ENCODE data around the gene OAF.

The OAF gene

DNA sequence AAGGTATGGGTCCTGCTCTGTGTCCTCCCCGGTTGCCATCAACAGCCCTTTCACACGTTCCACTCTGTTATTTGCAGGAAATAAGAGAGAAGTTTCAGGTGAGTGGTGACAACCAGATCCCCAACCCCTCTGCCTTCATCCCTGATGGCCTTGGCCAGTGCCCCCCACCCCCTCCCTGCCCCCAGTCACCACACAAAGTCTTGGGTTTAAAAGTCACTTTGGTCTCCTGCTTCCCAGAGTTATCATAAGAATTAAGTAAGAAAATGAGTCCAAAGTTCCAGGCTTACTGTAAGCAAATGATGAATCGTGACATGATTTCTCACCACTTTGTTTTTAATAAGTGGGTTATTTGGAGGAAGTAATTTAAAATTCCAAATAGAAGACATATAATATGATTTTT is 9.2 kb upstream of the OAF start:
- DNase-seq (ENCODE audit: low read depth in 2 of 2): no peak

- DNase-seq (ENCODE audit: low read depth in 2 of 2): no peak
Measured at GRCh38 chr11:120203626-120204025, 7.2 kb upstream of the OAF start.

DNA sequence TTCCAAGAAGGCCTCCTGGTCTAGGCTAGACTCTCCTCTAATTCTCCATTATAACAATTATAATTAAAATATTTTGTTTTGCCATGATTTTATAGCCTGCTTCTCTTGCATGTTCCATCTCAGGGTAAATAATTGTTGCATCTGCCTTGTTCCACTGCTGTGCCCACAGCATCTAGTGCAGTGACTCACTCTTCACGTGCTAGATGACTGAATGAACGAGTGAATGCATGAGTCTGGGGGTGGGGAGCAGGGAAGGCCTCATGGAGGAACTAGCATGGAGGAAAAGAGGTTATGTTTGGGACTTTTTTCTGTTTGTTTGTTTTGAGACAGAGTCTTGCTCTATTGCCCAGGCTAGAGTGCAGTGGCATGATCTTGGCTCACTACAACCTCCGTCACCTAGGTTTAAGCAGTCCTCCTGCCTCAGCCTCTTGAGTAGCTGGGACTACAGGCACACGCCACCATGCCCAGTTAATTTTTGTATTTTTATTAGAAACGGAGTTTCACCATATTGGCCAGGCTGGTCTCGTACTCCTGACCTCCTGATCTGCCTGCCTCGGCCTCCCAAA is 5.2 kb upstream of the OAF start:
- DNase-seq (ENCODE audit: low read depth in 2 of 2): no peak

DNA sequence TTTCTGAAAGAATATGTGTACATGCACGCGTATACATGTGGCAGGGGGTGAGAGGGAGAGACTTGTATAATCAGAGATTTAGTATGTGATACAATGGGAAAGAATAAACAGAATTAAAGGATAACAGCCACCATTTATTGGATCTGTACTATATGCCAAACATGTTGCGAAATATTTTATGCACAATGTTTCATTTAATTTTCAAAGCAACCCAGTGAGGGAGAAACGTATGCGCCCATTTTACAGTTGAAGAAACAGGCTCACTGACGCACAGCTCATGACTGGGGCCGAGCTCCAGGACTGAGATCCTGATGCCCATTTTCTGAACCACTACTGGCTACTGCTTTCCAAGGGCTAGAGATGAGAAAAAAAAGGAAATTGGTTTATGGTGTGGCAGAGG is 3.3 kb upstream of the OAF start:
- no peak for DNase-seq (ENCODE audit: low read depth in 2 of 2)

DNA sequence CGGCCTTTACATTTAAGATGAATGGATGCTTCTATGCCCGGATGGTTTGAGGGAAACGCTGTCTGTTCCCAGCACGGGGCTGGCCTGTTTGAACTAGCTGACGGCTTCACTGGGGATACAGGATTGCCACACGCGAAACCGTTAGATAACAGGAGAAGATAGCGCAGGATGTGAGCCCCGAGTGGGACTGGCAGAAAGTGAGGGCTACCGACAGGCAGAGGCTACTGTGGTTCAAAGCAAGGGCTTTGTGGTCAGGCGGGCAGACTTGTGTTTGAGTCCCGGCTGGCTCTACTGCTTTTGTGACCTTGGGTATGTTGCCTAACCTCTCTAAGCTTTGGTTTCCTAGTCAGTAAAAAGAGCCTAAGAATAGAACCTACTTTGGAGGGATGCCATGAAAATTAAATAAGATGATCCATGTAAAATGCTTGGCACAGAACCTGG is 2.8 kb upstream of the OAF start:
- no peak for DNase-seq (ENCODE audit: low read depth in 2 of 2)

- DNase-seq (ENCODE audit: low read depth in 2 of 2): no peak
Measured at GRCh38 chr11:120208777-120209176, 2.1 kb upstream of the OAF start.

- no peak for DNase-seq (ENCODE audit: low read depth in 2 of 2)
Measured at GRCh38 chr11:120209746-120210625, 846 bp upstream of the OAF start.

DNA sequence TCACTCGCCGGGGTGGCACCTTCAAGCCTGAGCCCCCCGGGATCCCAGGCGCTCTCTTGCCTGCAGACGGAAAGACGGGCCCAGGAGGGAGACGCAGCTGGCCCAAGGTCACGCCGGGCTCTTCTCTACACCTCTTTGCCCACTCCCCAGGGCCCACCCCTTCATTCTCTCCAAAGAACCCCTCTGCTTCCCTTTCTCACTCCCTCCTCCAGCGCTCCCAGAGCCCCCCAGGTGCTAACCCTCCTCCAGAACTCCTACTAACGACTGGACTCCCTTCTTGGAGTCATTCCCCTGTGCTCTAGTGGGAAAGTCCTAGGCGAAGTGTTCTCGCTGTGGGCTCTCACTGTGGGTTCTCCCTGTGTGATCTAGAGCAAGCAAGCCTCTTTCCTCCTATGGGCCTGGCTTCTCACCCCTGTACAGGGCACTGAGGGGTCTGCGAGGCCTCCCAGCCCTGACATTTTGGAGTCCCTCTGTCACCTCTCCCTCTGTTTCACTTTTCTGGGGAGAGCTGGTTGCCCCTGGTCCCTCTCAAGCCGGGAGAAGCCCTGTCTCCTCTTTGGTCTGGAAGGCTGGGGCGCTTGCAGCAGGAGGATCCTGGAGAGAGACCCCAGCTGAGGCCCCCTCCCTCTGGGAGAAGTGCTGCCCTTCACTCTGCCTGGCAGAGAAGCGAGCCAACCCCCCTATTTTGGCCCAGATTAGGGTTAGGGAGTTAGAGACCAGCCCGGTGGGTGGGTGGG is 858 bp downstream of the OAF start:
- no peak for DNase-seq (ENCODE audit: low read depth in 2 of 2)

- DNase-seq (ENCODE audit: low read depth in 2 of 2): no peak
Measured at GRCh38 chr11:120212259-120212878, 1.5 kb downstream of the OAF start.

GRCh38 chr11:120212926-120213325 is 2.1 kb downstream of the OAF start:
- no peak for DNase-seq (ENCODE audit: low read depth in 2 of 2)

DNA sequence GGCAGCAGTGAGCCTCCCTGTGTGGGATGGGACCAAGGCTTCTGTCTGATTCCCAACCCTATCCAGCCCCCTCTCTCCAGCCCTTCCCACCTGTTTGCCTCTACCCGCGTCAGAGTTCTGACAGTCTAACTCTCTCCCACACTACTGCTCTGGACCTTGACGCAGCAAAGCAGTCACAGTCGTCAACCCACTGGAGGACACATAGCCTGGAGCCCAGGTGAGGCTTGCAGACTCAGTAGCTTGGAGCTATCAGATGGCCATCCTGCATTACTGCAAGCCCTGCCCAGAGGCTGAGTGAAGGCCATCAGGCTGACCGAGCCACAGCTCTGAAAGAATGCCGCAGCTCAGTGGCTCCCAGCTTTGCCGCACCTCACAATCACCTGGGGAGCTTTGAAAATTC is 3.7 kb downstream of the OAF start:
- DNase-seq (ENCODE audit: low read depth in 2 of 2): no peak

GRCh38 chr11:120215634-120216033 is 4.8 kb downstream of the OAF start:
- DNase-seq (ENCODE audit: low read depth in 2 of 2): no peak

GRCh38 chr11:120216426-120217102 is 5.7 kb downstream of the OAF start:
- no peak for DNase-seq (ENCODE audit: low read depth in 2 of 2)

- no peak for DNase-seq (ENCODE audit: low read depth in 2 of 2)
Measured at GRCh38 chr11:120217526-120217925, 6.7 kb downstream of the OAF start.

GRCh38 chr11:120217941-120218694 is 7.3 kb downstream of the OAF start:
- no peak for DNase-seq (ENCODE audit: low read depth in 2 of 2)

GRCh38 chr11:120218695-120219033 is 7.8 kb downstream of the OAF start:
- no peak for DNase-seq (ENCODE audit: low read depth in 2 of 2)

GRCh38 chr11:120219232-120219937 is 8.6 kb downstream of the OAF start:
- no peak for DNase-seq (ENCODE audit: low read depth in 2 of 2)

DNA sequence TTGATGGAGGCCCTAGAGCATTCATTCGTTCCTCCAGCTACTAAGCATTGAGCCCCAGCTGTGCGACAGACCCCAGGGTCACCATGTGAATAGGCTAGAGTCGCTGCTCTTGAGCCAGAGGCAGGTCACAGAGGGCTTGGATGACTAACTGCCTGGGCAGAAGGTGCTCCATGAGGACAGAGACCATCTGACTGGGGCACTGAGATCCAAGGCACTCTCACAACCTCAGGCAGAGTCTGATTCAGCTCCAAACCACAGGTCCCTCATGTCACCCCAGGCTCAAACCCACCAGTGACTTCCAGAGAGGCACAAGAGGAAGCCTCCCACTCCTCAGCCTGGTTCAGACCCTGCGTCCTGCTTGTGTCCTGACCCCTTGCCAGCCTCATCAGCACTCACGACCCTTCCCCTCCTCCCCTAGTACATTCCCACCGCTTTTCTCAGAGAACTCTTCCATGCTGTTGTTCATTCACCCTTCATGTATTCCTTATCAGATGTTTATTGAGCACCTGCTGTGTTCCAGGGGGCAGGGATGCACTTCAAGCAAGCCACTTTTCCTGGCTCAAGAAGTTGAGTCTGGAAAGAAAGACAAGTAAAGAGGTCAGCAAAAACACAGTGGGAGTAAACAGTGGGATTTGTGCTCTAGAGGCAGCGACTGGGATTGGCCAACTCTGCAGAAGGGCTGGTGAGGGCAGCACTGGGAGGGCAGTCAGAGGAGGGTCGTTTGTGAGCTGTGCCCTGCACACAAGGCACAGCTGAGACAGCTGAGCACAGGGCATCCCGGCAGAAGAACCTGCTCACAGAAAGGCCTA is 9.3 kb downstream of the OAF start:
- DNase-seq (ENCODE audit: low read depth in 2 of 2): no peak

DNA sequence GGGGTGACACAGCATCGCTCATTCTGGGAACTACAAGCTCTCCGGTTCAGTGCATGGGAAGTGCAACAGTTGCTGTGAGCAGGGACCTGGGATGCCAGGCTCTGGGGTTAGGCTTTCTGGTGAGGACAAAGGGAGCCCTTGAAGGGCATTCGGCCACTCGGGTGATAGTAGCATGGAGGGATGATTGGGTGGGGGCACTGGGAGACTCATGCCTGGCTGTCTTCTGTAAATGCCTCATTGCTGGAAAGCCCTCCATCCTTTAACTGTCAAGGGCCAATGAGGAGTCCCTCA is 9.9 kb downstream of the OAF start:
- DNase-seq (ENCODE audit: low read depth in 2 of 2): no peak

Measured in stimulated activated CD4-positive, alpha-beta T cell treated with anti-CD3 and anti-CD28 coated beads, Interleukin-15, amount 100 ng/mL, for 48 hours (primary cell).